Hindlimb muscle (tissue), 1 donor: ENCODE data around the gene GADD45B. TPM values are rescaled to one million over a fixed set of nuclear protein-coding genes. Genes with fewer than 3 reads are reported as not detected.
A peak's percentile ranks its signal among the peaks of the same experiment; 100 is the strongest.
"Not testable (repeated sequence)": the region's sequence is repeated elsewhere in the genome, so short reads cannot be mapped to it uniquely, and the experiment has no call there.

Source experiments
- DNase-seq: peaks from one replicate; pipeline ENCODE4 v3.0.0-alpha.2; 2013
- polyA plus RNA-seq: library from polyadenylated mRNA; unstranded; fragments of 120-200 nt; gene quantifications from one replicate; pipeline ENCODE4 v1.2.1, GENCODE V29; 2013; ENCODE audit not compliant: insufficient read length

The GADD45B gene
- polyA plus RNA-seq, 1 donor, result 8.3 TPM

- DNase-seq, result peak; percentile 59
Measured at GRCh38 chr19:2488942-2489731, 13.2 kb downstream of the GADD45B start.

- no peak for DNase-seq
Measured at GRCh38 chr19:2490659-2491058, 14.7 kb downstream of the GADD45B start.

DNA sequence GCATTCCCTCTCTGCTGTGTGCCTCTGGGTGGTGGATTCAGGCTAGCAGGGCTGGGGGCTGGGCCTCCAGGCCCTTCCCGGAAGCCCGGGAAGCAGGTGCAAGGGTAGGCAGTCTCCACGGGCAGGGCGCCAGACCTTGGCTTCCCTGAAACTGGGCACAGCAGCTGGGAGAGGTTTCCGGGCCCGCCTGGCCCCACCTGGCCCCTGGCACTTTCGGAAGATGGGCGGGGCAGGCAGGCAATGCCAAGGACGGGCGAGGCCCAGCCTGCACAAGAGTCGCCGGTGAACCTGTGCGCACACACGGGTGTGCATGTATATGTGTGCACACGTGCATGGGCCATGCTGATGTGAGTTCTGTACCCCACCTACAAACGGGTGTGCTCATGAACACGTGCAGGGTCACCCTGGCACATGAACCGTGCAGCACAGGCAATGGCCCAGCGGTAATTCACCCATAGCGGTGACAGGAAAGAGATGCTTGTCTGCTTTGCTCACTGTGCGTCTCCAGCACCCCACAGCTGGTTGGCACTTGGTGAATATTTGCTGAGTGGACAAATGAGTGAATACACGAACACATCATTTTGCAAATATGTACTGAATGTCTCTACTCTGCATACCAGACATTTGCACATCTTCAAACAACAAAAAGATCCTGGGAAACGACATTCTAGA is 15.3 kb downstream of the GADD45B start:
- DNase-seq, result no peak

DNA sequence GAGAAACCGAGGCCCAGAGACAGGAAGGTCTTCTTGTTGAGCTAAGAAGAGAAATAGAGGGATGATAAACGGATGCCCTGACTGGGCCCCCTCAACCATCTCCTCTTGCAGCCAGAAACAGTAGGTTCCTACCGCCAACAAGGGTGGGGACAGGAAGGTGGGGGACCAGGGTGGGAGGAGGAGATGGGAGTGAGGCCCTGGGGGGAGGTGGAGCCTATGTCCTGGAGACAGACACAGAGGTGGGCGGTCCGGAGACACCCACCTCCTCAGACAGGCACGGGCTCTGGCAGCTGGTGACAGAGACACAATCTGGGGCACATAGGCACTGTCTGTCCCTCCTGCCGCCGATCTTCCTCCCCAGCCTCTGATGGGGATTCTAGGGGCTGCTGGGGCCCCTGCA is 16.9 kb downstream of the GADD45B start:
- no peak for DNase-seq

GRCh38 chr19:2493448-2493847 is 17.5 kb downstream of the GADD45B start:
- not testable (repeated sequence) for DNase-seq

- no peak for DNase-seq
Measured at GRCh38 chr19:2494084-2494446, 18.1 kb downstream of the GADD45B start.

DNA sequence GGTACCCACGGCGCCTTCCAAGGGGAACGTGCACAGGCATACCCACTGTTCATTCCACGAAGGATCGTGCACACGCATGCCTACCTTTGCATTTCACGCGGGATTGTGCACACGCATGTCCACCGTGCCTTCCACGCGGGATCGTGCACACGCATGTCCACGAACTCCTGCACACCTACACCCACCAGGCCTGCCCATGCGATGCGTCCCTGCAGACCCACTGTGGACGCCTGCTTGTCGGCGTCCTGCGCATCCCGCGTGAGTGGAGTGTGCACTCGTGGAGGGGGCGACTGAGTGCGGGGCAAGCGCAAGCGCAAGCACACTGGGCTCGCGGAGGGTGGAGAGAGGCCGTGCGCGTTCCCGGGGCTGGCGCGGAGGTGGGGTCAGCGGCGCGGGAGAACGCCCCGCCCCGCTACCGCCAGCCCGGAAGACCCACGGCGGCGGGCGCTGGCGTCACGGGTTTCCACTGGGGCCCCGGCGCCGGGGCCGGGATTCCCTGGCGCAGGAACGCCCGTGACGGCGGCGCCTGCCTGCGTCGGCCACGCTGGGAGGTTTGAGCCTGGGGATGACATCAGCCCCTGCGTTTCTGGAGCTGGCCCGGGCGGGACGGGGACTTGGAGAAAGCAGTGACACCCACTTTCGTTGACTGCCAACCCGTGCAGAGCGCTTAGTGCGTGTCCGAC is 18.7 kb downstream of the GADD45B start:
- DNase-seq, result peak; percentile 79

GRCh38 chr19:2495130-2495641 is 19.3 kb downstream of the GADD45B start:
- DNase-seq, result peak; percentile 71

- peak; percentile 51 for DNase-seq
Measured at GRCh38 chr19:2495651-2496316, 19.9 kb downstream of the GADD45B start.

- DNase-seq, result no peak
Measured at GRCh38 chr19:2497186-2497585, 21.3 kb downstream of the GADD45B start.

DNA sequence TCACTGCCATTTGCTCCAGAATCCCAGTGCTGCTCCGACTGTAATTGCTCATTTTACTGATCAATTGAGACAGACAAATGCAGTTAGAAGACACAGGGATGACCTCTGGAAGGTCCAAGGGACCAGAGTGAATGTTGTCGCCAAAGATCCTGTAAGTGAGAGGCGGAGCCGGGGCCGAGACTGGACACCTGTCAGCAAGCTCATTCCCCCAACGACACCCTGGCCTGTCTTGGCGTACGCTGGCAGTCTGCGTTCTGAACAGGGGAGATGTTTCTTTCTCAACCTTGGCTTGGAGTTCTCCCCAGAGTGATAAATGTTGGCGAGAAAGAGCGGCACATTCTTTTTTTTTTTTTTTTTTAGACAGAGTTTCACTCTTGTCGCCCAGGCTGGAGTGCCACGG is 24.2 kb downstream of the GADD45B start:
- no peak for DNase-seq

DNA sequence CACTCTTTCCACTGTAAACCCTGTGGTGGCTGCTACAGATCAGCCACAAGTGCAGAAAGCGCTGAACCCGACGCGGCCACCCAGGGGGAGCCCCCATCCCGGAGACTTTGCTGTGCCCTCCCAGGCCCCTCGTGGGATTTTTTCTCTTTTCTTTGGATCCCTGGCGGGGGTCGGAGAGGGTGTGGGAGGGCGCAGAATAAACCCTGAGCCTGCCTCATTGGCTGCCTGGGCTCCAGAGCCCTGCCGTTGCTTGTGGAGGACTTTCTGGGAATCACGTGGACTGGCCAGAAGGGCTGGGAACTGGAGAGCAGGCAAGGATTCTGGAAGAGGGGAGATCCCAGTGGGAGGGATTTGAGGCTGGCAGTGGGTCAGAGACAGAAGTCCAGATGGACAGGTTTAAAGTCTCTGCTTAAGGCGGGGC is 24.9 kb downstream of the GADD45B start:
- no peak for DNase-seq

- no peak for DNase-seq
Measured at GRCh38 chr19:2503521-2504109, 27.7 kb downstream of the GADD45B start.

DNA sequence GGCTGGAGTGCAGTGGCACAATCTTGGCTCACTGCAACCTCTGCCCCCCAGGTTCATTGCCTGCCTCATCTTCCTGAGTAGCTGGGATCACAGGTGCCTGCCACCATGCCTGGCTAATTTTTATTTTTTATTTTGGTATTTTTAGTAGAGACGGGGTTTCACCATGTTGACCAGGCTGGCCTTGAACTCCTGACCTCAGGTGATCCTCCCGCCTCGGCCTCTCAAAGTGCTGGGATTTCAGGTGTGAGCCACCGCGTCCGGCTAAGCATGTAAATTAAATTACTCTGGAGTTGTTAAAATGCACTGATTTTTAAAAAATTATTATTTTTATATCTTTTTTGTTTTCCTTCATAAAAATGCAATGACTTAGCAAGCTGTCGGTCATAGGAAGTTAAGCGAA is 30.7 kb downstream of the GADD45B start:
- not testable (repeated sequence) for DNase-seq

DNA sequence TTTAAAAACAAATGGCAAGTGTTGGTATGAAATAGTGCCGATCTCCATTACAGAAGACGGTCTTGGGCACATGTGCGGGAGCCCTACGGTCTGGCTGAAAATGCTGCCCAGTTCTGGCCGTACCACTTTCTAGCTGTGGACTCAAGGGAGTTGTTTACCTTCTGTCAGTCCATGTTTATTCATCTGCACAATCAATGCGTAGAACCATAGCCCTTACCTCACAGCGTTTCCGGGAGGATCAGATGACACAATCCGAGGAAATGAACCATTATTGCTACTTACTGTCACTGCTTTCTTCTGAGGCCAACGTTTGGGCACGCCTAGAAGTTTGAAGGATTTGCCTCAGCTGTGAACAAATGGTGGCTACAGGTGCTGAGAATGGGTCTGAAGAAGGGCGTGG is 31.2 kb downstream of the GADD45B start:
- DNase-seq, result no peak

- DNase-seq, result no peak
Measured at GRCh38 chr19:2509096-2509495, 33.2 kb downstream of the GADD45B start.

DNA sequence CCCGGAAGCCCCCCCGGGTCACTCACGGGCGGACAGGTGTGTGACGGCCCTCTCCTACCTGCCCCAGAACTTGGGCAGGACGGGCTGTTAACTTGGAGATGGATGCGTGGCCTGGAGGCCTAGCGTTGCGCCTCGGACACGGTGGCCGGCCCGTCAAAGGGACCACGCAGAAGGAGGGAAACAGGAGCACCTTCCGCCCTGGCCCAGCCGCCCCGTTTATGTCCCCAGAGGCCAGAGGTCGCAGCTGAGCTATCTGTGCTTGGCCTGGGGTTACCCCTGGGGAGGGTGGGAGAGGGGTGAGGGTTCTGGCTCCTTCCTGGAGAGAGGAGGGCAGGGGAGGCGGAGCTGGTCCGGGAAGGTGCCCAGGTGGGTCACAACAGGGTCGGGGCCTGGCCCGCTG is 35.6 kb downstream of the GADD45B start:
- DNase-seq, result no peak

DNA sequence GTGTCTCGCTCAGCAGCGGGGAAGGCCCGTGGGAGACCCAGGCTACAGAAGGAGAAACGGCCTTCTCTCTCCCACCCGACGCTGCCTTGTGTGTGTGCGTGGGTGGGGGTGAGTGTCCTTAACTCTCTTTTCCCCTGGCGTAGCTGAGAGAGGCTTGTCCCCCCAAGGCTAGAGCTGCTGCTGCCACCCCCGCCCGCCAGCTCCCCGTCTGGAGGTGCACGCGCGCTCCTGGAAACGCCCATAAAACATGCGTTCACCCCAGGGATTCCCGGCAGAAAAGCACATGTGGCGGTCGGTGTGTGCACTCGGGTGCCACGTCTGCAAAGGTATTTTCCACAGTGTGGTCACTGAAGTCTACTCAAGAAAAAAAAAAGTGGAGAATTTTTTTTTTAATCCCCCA is 36.1 kb downstream of the GADD45B start:
- no peak for DNase-seq

DNA sequence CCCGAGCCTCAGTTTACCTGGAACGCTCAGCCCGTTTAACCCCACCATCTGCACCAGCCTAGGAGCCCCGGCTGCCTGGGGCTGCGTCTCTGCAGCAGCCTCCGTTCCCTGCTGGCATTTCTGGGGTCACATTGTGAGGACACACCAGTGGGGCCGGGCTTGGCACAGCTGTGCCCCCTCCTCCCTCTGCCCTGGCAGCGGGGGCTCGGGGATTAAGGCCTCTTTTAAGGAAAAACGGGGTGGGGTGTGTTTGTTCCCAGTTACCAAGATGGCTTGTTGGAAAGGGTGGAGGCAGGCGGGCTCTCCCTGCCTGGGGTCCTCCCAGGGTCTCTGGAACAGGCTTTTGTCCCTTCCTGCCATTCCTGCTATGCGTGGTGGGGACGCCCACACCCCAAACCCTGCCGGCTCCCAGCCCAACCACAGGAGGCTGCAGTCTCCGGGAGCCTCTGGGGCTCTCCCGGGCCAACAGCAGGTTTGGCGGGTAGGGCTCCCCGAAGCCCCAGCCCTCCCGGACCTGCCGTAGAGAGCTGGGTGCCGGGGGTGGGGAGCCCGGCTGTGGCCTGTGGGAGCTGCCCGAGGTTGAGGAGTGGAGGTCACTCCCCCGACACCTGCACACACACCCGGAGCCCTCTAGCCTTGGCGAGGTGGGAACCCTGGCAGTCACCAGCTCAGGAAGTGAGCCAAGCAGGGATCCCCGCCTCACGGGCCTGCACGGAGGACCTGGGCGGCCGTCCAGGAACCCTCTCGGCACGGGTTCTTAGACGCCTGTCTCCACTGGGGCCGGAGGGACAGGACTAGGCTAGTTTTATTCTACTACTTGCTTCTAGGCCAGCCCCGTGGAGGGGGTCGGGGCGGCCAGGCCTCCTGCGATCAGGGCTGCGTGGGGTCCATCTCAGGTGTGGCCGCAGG is 36.9 kb downstream of the GADD45B start:
- DNase-seq, result no peak

- no peak for DNase-seq
Measured at GRCh38 chr19:2514981-2515518, 39.1 kb downstream of the GADD45B start.

DNA sequence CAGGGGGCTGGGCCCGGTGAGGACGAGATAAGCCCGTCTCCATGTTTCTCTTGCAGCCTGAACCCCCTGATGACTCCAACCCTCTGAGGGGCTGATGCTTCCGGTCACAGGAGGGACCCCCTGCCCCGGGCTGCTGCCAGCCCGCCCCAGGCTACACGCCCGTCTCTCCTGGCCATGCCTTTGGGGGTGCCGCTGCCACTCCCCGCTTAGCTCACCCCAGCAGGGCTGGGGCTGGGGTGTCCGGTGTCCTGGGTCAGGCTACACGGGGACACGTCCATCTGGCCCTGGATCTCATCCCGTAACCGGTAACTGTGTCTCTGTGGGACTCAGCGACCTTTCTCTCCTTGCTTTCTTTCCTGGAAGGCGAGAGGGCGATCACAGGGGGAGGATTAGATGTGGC is 40.8 kb downstream of the GADD45B start:
- DNase-seq, result no peak
